AG10803 (cell line): Measurements from ENCODE around the gene TMPRSS2.

Experiments
- DNase-seq: peaks from one replicate; pipeline ENCODE4 v3.0.0; 2010; ENCODE audit warnings: low read depth
- H3K4me3 ChIP-seq: 2 replicates; pipeline ENCODE4 v1.5.1; 2011; ENCODE audit warnings: mild to moderate bottlenecking, low read length, control low read depth
- TF ChIP-seq, protein P1 (sequence below): conservative IDR thresholded peaks from 2 replicates; pipeline ENCODE4 v1.5.1; 2011; ENCODE audit warnings: mild to moderate bottlenecking, low read length, control low read depth, inconsistent platforms

TMPRSS2 gene

DNA sequence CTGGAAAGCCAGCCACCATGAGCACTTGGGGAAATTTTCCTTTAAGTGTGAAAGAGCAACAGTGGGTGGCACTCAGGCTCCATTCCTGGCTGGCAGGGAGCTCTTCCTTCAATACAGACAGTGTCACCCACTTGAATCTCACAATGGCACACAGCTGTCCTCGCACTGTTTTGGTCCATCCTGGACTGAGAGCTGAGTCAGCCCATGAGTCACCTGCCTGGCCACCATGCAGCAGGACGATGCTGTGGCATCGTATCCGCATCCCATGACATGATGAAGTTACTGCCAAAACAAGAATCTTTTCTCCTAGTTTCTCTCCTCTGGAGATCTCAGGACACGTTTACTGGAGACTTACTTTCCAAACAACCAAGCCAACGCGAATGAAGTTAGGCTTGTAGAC is 6.0 kb downstream of the TMPRSS2 start:
- no peak for DNase-seq
- TF ChIP-seq, protein P1, sequence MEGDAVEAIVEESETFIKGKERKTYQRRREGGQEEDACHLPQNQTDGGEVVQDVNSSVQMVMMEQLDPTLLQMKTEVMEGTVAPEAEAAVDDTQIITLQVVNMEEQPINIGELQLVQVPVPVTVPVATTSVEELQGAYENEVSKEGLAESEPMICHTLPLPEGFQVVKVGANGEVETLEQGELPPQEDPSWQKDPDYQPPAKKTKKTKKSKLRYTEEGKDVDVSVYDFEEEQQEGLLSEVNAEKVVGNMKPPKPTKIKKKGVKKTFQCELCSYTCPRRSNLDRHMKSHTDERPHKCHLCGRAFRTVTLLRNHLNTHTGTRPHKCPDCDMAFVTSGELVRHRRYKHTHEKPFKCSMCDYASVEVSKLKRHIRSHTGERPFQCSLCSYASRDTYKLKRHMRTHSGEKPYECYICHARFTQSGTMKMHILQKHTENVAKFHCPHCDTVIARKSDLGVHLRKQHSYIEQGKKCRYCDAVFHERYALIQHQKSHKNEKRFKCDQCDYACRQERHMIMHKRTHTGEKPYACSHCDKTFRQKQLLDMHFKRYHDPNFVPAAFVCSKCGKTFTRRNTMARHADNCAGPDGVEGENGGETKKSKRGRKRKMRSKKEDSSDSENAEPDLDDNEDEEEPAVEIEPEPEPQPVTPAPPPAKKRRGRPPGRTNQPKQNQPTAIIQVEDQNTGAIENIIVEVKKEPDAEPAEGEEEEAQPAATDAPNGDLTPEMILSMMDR = no peak
- no peak overlapping the region for H3K4me3 ChIP-seq

DNA sequence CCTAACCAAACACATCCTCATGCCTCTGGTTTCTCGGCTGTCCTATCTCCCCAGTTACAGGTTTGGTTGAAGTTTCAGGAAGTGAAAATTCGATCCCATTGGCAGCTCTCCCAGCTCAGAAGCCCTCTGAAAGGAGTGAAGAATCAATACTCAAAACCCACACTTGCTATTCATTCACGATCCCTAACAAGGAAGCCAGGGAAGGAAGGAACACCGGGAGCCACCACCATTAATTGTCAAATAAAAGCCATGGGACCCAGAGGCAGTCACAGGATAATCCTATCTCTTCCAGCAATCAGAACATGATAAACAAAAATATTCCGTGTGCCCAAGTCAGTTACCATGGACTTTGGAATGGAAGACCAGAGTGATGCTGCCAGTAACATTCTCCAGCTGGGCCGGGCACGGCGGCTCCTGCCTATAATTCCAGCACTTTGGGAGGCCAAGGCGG is 7.0 kb downstream of the TMPRSS2 start:
- TF ChIP-seq, protein P1 = no peak
- H3K4me3 ChIP-seq = no peak overlapping the region

DNA sequence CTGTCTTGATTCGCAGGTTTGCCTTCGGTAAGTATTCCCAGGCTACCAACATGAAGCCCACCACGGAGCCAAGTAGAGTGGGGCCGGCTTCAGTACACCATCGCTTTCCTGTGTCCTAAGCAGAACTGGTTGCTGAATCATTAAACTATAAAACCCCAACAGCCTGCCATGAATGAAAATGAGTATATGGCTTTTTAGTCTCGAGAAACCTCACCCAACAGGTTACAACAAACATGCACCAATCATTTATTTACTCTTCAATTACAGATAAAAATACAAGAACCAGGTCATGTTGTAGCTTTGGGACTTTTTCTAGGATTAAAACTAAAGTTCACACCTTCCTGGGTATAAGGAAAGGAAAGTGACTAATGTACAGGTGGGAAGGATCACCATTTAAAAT is 7.6 kb downstream of the TMPRSS2 start:
- TF ChIP-seq, protein P1 = no peak
- no peak for DNase-seq
- H3K4me3 ChIP-seq = no peak overlapping the region

More for the DNA sequence above, 7.0 kb downstream of the TMPRSS2 start:
- no peak for DNase-seq

DNA sequence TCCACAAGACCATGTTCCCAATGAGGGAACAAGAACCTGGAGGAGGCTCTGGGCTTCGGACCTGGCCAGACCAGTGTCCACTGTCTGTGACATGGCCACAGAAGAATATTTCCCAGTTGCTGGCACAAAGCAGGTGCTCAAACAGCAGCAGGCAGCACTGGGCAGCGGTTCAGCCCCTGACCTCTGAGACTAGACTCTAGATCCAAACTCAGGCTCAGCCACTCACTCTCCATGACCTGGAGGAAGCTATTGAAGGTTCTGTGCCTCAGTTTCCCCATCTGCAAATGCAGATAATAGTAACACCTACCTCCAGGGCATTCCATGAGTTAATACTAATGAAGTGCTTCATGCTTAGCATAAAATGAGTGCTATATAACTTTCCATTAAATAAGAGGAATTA is 8.0 kb downstream of the TMPRSS2 start:
- H3K4me3 ChIP-seq = no peak overlapping the region
- no peak for DNase-seq
- TF ChIP-seq, protein P1 = no peak

DNA sequence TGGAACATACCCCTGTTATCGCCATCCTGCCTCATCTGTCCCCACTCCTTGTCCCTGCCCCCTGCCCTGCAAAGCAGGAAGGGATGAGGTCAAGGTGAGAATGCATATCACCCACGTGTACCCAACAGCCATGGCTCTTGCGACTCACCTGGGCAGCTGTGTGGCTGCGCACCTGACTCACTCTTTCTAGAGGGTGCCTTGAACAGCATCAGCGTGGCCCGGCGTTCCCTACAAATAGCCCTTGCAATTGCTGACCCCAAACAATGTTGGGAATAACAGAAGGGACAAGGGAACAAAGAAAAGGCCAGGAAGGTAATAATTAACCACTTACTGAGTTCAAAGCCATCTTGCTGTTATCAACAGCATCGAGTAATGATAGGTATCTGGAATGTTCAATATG is 10.2 kb downstream of the TMPRSS2 start:
- TF ChIP-seq, protein P1 = no peak
- no peak overlapping the region for H3K4me3 ChIP-seq
- DNase-seq = no peak

DNA sequence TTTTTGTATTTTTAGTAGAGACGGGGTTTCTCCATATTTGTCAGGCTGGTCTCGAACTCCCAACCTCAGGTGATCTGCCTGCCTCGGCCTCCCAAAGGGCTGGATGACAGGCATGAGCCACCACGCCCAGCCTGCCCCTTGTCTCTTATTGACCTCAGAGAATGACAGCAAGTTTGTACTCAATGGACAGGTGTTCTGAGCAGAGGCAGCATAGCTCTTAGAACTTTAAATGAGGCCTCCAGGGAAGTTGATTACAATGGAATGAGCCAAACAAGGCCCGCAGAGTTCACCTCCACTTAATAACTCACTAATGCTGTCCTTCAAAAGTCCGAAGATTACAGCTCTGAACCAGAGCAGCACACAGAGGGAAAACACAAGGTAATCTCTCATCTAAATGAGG is 10.9 kb downstream of the TMPRSS2 start:
- no peak for DNase-seq
- TF ChIP-seq, protein P1 = no peak
- H3K4me3 ChIP-seq = no peak overlapping the region

DNA sequence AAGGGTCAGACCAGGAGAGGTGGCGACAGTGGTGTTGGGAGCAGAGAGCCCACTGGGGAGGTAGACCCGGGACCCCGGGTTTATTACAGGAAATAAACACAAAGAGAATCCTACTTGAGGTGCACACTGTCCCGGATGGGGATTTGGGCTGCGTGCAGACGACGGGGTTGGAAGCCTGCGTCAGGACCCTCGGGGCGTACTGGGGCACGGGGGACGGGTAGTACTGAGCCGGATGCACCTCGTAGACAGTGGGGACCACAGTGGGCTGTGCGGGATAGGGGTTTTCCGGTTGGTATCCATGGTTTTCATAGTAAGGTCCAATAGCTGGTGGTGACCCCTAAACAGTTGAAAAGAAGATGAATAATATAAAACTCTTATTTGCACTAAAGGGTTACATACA is 13.7 kb downstream of the TMPRSS2 start:
- TF ChIP-seq, protein P1 = no peak
- DNase-seq = no peak
- no peak overlapping the region for H3K4me3 ChIP-seq
